Esophagus muscularis mucosa (tissue), 3 donors: ENCODE results near the gene AKR1C1.
"Not testable (repeated sequence)": the region's sequence is repeated elsewhere in the genome, so short reads cannot be mapped to it uniquely, and the experiment has no call there.

ENCODE experiments used
- POLR2A ChIP-seq: fragments of 450-650 bp; IDR thresholded peaks from one replicate; pipeline ENCODE4 v1.6.1; 2017; ENCODE audit warnings: antibody characterized with exemption, moderate library complexity, mild to moderate bottlenecking, low read depth
- TF ChIP-seq, protein P1 (sequence below), 3 experiments: fragments of 200-600 bp in 2 of 3; fragments of 450-650 bp in 1 of 3; sonication (generic) in 2 of 3; IDR thresholded peaks; one replicate each; pipeline ENCODE4 v1.5.1; 2017 to 2019; ENCODE audit warnings: antibody characterized with exemption in 3 of 3, mild to moderate bottlenecking in 2 of 3, moderate library complexity in 1 of 3

DNA sequence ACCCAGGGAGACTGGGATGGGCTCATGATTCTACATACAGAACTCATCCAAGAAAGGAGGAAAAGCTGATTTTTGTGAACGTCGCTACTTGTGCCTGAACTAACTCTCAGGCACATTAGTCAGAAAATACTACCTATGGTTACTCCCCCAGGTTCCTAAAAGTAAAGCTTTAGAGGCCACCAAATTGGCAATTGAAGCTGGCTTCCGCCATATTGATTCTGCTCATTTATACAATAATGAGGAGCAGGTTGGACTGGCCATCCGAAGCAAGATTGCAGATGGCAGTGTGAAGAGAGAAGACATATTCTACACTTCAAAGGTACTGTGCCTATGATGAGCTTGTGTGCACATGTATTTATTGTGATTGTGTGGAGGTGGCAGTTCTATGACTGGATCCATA, 2.5 kb downstream of the AKR1C1 start:
- TF ChIP-seq, protein P1, sequence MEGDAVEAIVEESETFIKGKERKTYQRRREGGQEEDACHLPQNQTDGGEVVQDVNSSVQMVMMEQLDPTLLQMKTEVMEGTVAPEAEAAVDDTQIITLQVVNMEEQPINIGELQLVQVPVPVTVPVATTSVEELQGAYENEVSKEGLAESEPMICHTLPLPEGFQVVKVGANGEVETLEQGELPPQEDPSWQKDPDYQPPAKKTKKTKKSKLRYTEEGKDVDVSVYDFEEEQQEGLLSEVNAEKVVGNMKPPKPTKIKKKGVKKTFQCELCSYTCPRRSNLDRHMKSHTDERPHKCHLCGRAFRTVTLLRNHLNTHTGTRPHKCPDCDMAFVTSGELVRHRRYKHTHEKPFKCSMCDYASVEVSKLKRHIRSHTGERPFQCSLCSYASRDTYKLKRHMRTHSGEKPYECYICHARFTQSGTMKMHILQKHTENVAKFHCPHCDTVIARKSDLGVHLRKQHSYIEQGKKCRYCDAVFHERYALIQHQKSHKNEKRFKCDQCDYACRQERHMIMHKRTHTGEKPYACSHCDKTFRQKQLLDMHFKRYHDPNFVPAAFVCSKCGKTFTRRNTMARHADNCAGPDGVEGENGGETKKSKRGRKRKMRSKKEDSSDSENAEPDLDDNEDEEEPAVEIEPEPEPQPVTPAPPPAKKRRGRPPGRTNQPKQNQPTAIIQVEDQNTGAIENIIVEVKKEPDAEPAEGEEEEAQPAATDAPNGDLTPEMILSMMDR (IDR thresholded peaks at IDR 0.05) = not testable (repeated sequence)
- TF ChIP-seq POLR2A = not testable (repeated sequence)
